SK-N-SH (cell line): ENCODE data around the gene NCKAP5. TPM values are rescaled to one million over a fixed set of nuclear protein-coding genes. Genes with fewer than 3 reads are reported as not detected.

Experiments used
- CTCF ChIA-PET: fragments of 300-600, 350-600 bp; formaldehyde crosslinking; extraction: SDS; loops from one replicate; lab custom pipeline; 2021; lab: Yijun Ruan, JAX
- POLR2A ChIA-PET: fragments of 350-600 bp; sonication (Branson Sonifier 250); formaldehyde crosslinking; extraction: SDS; loops from one replicate; lab custom pipeline; 2020; ENCODE audit warnings: antibody characterized with exemption, inconsistent platforms; lab: Yijun Ruan, JAX
- DNase-seq: peaks from one replicate; pipeline ENCODE4 v3.0.0; 2012
- H2AFZ ChIP-seq: fragments of 200-600 bp; sonication (generic); 2 replicates; pipeline ENCODE4 v1.8.1; 2016; ENCODE audit warnings: antibody characterized with exemption, mild to moderate bottlenecking, low read depth
- H3F3A ChIP-seq: fragments of 200-600 bp; sonication (generic); replicated peaks from 2 replicates; pipeline ENCODE3; 2016; ENCODE audit warnings: antibody characterized with exemption, mild to moderate bottlenecking; ENCODE audit not compliant: insufficient read depth
- H3K27ac ChIP-seq, 2 experiments: fragments of 200-500 bp in 1 of 2; fragments of 200-600 bp in 1 of 2; sonication (Bioruptor generic) in 1 of 2; sonication (generic), shearing (Covaris generic) in 1 of 2; 2 replicates each; pipeline versions ENCODE4 v1.5.1 to v1.6.1; 2014 to 2016; ENCODE audit warnings: low read depth in 2 of 2, inconsistent platforms in 1 of 2, low read length in 1 of 2, mild to moderate bottlenecking in 1 of 2, mixed read lengths in 1 of 2
- H3K27me3 ChIP-seq: fragments of 200-600 bp; sonication (generic), shearing (Covaris generic); 2 replicates; pipeline ENCODE4 v1.6.1; 2016; ENCODE audit warnings: mixed run types; ENCODE audit not compliant: insufficient read depth
- H3K36me3 ChIP-seq, 2 experiments: fragments of 200-500 bp in 1 of 2; fragments of 200-600 bp in 1 of 2; sonication (Bioruptor generic) in 1 of 2; sonication (generic) in 1 of 2; replicated peaks in 1 of 2; 2 replicates each; pipeline versions ENCODE3 to v1.5.1; 2014 to 2016; ENCODE audit warnings: low read length in 1 of 2, mild to moderate bottlenecking in 1 of 2; ENCODE audit not compliant: insufficient read depth in 2 of 2, control insufficient read depth in 1 of 2
- H3K4me1 ChIP-seq, 2 experiments: fragments of 200-500 bp in 1 of 2; fragments of 200-600 bp in 1 of 2; sonication (Bioruptor generic) in 1 of 2; sonication (generic), shearing (Covaris generic) in 1 of 2; 2 replicates each; pipeline versions ENCODE4 v1.5.1 to v1.6.1; 2014 to 2016; ENCODE audit warnings: low read depth in 1 of 2, low read length in 1 of 2, mixed run types in 1 of 2; ENCODE audit not compliant: insufficient read depth in 2 of 2, control insufficient read depth in 1 of 2
- H3K4me2 ChIP-seq: fragments of 200-600 bp; sonication (generic), shearing (Covaris generic); 2 replicates; pipeline ENCODE4 v1.6.1; 2017; ENCODE audit warnings: mixed run types
- H3K4me3 ChIP-seq, 2 experiments: fragments of 200-500 bp in 1 of 2; fragments of 200-600 bp in 1 of 2; sonication (Bioruptor generic) in 1 of 2; sonication (generic), shearing (Covaris generic) in 1 of 2; 2 replicates each; pipeline versions ENCODE4 v1.5.1 to v1.8.1; 2014 to 2016; ENCODE audit warnings: low read depth in 2 of 2, inconsistent platforms in 1 of 2, low read length in 1 of 2, mild to moderate bottlenecking in 1 of 2, mixed read lengths in 1 of 2, moderate library complexity in 1 of 2
- H3K79me2 ChIP-seq: fragments of 200-600 bp; sonication (generic); 2 replicates; pipeline ENCODE4 v1.8.1; 2017; ENCODE audit warnings: mild to moderate bottlenecking; ENCODE audit not compliant: insufficient read depth
- H3K9ac ChIP-seq: fragments of 200-600 bp; sonication (generic); 2 replicates; pipeline ENCODE4 v1.6.1; 2017; ENCODE audit warnings: mixed run types
- H3K9me2 ChIP-seq: fragments of 200-600 bp; sonication (generic); 2 replicates; pipeline ENCODE4 v1.6.1; 2017; ENCODE audit warnings: mixed run types
- H3K9me3 ChIP-seq: fragments of 200-600 bp; sonication (generic); 2 replicates; pipeline ENCODE4 v1.6.1; 2017; ENCODE audit warnings: mixed run types, mild to moderate bottlenecking, moderate library complexity
- H4K20me1 ChIP-seq: fragments of 200-600 bp; sonication (generic); 2 replicates; pipeline ENCODE4 v1.6.1; 2017; ENCODE audit warnings: mild to moderate bottlenecking, mixed run types; ENCODE audit not compliant: insufficient read depth
- ELF1 ChIP-seq: IDR thresholded peaks from 2 replicates; pipeline ENCODE4 v1.4.0; 2012
- EP300 ChIP-seq, 2 experiments: IDR thresholded peaks; 2 replicates each; pipeline versions ENCODE4 v1.4.0 to v1.6.1; 2012; ENCODE audit warnings: borderline replicate concordance in 1 of 2, low read depth in 1 of 2, low read length in 1 of 2
- FOSL2 ChIP-seq: IDR thresholded peaks from 2 replicates; pipeline ENCODE4 v1.4.0; 2012; ENCODE audit warnings: low read depth, mild to moderate bottlenecking, moderate library complexity, borderline replicate concordance
- FOXJ3 ChIP-seq: sonication (generic); formaldehyde crosslinking; IDR thresholded peaks from 2 replicates; pipeline ENCODE4 v1.5.1; 2020; ENCODE audit warnings: mild to moderate bottlenecking, missing genetic modification reagents
- GATA2 ChIP-seq: sonication (generic); formaldehyde crosslinking; IDR thresholded peaks from 2 replicates; pipeline ENCODE4 v1.5.0; 2020; ENCODE audit warnings: mild to moderate bottlenecking, missing genetic modification reagents
- JUND ChIP-seq: IDR thresholded peaks from 2 replicates; pipeline ENCODE4 v1.4.0; 2012
- RAD21 ChIP-seq: IDR thresholded peaks from 2 replicates; pipeline ENCODE4 v1.6.1; 2012; ENCODE audit warnings: mild to moderate bottlenecking, low read length
- RCOR1 ChIP-seq: fragments of 150-350 bp; IDR thresholded peaks from 2 replicates; pipeline ENCODE4 v1.6.1; 2017; ENCODE audit warnings: antibody characterized with exemption, low read length
- SMC3 ChIP-seq: IDR thresholded peaks from 2 replicates; pipeline ENCODE4 v1.6.1; 2012; ENCODE audit warnings: low read depth, low read length, improper control_type of control experiment
- TEAD4 ChIP-seq: IDR thresholded peaks from 2 replicates; pipeline ENCODE4 v1.4.0; 2012; ENCODE audit warnings: mild to moderate bottlenecking, borderline replicate concordance; ENCODE audit not compliant: insufficient read depth
- YY1 ChIP-seq: IDR thresholded peaks from 2 replicates; pipeline ENCODE4 v1.4.0; 2012; ENCODE audit warnings: low read depth, mild to moderate bottlenecking
- WGBS: methylation state at CpG from one replicate; pipeline ENCODE4 v1.1.6; 2017; ENCODE audit warnings: low lambda C conversion rate; 5-methylcytosine and 5-hydroxymethylcytosine counted together
- polyA plus RNA-seq, 3 experiments: library from polyadenylated mRNA; depleted of rRNA; stranded (reverse); fragments of >200 nt; gene quantifications; 2 replicates each; pipeline ENCODE4 v1.2.3, GENCODE V29; 2012
- TF ChIP-seq, protein P1 (sequence below): fragments of 150-350 bp; IDR thresholded peaks from 2 replicates; pipeline ENCODE4 v1.6.1; 2016; ENCODE audit warnings: mild to moderate bottlenecking, low read depth, low read length
- TF ChIP-seq, protein P2 (sequence below): fragments of 200-600 bp; sonication (generic); IDR thresholded peaks from 2 replicates; pipeline ENCODE4 v1.6.1; 2017; ENCODE audit warnings: antibody characterized with exemption, mild to moderate bottlenecking, moderate library complexity

Gene NCKAP5
- polyA plus RNA-seq, 1 of the 3 experiments (the other 2 are of a cell fraction), result 0.02 TPM

DNA sequence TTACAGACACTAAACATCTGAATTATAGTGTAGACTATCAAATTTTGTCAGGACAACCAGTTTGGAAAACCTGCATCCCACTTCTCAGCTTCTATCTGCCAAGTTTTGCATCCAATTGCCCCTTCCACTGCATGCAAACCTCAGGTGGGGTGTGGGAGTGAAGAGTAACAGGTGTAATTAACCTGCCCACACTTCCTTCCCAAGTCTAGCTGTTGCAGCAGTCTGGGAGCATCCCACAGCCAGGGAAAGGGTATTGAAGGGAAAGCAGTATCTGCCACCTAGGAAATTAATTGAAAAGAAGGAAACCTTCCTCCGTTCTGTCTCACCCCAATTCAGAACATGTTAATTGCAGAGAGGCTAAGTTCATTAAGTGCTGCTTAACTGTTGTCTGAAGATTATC, 189.9 kb downstream of the NCKAP5 start:
- POLR2A ChIA-PET, result no interaction called here
- H3K79me2 ChIP-seq, result no peaks in the 10 kb centered on the region
- TF ChIP-seq RCOR1, result no peak
- TF ChIP-seq, protein P1, sequence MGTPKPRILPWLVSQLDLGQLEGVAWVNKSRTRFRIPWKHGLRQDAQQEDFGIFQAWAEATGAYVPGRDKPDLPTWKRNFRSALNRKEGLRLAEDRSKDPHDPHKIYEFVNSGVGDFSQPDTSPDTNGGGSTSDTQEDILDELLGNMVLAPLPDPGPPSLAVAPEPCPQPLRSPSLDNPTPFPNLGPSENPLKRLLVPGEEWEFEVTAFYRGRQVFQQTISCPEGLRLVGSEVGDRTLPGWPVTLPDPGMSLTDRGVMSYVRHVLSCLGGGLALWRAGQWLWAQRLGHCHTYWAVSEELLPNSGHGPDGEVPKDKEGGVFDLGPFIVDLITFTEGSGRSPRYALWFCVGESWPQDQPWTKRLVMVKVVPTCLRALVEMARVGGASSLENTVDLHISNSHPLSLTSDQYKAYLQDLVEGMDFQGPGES, result no peak
- no peak for TF ChIP-seq FOSL2
- TF ChIP-seq YY1, result no peak
- DNase-seq, result no peak
- H3K4me1 ChIP-seq, result peaks cover 0 to 13% of the 10 kb centered on the region in 2 experiments; a peak in 1 of 4 replicates
- 50% methylated on average over 1 of the region's 1 CpG for WGBS
- H3K9me3 ChIP-seq, result no peaks in the 10 kb centered on the region
- H3F3A ChIP-seq, result peaks cover 4% of the 10 kb centered on the region
- H3K36me3 ChIP-seq, result no peaks in the 10 kb centered on the region
- no peak overlapping the region for H3K27ac ChIP-seq
- no peak overlapping the region for H3K4me2 ChIP-seq
- no peak overlapping the region for H3K9ac ChIP-seq
- CTCF ChIA-PET, result no interaction called here
- H4K20me1 ChIP-seq, result no peaks in the 10 kb centered on the region
- no peaks in the 10 kb centered on the region for H3K9me2 ChIP-seq
- no peak overlapping the region for H2AFZ ChIP-seq
- no peaks in the 10 kb centered on the region for H3K27me3 ChIP-seq
- H3K4me3 ChIP-seq, result no peak overlapping the region

DNA sequence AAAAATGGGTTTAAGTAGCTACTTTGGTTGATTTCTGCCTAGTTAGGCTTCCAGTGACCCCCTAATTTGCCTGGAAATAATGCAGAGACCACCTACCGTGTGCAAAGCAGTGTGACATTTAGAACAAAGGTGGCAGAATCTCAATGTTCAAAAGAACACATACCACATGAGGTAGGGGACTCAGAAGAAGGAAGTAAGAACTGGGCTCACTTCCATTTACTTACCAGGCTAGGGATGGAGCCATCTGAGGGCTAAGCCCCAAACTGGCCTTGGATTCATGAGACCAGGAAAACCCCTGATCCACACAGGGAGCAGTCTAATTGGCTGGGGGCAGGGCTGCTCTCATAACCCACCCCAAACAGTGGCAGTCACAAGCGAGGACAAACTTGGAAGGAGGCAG, 190.7 kb downstream of the NCKAP5 start:
- no peaks in the 10 kb centered on the region for H3K9me2 ChIP-seq
- no peak overlapping the region for H3K9ac ChIP-seq
- no peaks in the 10 kb centered on the region for H4K20me1 ChIP-seq
- no peak overlapping the region; the same call in 1 of the 2 replicates for H2AFZ ChIP-seq
- H3K4me2 ChIP-seq, result no peak overlapping the region
- WGBS, result 35% methylated on average over 2 of the region's 2 CpGs
- no peaks in the 10 kb centered on the region for H3K9me3 ChIP-seq
- ChIA-PET POLR2A (no interaction called here), CTCF (interaction anchor here (1.0 to 1.4 kb wide), 2 partner anchors 17 to 19 kb away, joined by 3 to 5 read pairs; no protein-coding TSS in a partner anchor)
- H3K79me2 ChIP-seq, result no peaks in the 10 kb centered on the region
- peaks cover 0 to 13% of the 10 kb centered on the region in 2 experiments; a peak in 1 of 4 replicates for H3K4me1 ChIP-seq
- H3K4me3 ChIP-seq, result no peak overlapping the region
- no peaks in the 10 kb centered on the region for H3K36me3 ChIP-seq
- H3K27me3 ChIP-seq, result no peaks in the 10 kb centered on the region
- no peak for DNase-seq
- peak overlapping the region in 1 of 2 experiments; percentile 17; a peak in 1 of 4 replicates for H3K27ac ChIP-seq
- peaks cover 4% of the 10 kb centered on the region for H3F3A ChIP-seq
- no peak for TF ChIP-seq EP300 (IDR thresholded peaks at IDR 0.05; ENCODE audit: borderline replicate concordance in 1 of 2, low read depth in 1 of 2, low read length in 1 of 2)
- TF ChIP-seq ELF1, result no peak

DNA sequence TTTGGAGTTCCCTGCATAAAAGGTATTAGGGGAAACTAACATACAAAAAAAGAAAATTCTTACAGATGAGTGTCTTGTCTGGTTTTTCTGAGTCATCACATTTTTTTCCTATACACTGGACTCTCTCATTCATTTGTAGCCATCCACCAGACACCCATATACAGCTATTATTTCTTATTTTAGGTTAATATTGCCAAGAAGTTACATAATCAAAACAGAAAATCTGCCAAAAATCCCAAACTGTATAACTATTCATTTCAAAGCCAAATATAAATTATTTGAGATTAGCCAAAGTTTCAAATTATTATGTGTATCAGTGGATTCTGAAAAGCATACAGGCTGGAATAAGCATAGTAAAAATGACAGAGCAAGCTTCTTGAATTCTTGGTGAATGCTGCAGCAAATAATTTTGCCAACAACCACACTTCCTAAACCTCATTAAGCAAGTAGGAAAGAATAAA, 191.2 kb downstream of the NCKAP5 start:
- Histone ChIP-seq H3K27ac (peak overlapping the region in 1 of 2 experiments; percentile 17; a peak in 1 of 4 replicates), H2AFZ (no peak overlapping the region; the same call in 1 of the 2 replicates), H3K36me3 (no peaks in the 10 kb centered on the region), H3F3A (peaks cover 4% of the 10 kb centered on the region), H3K9me2 (no peaks in the 10 kb centered on the region), H3K9ac (no peak overlapping the region), H3K4me1 (peaks cover 0 to 13% of the 10 kb centered on the region in 2 experiments; a peak in 1 of 4 replicates), H3K4me2 (no peak overlapping the region), H4K20me1 (no peaks in the 10 kb centered on the region), H3K27me3 (no peaks in the 10 kb centered on the region), H3K9me3 (no peaks in the 10 kb centered on the region), H3K4me3 (no peak overlapping the region), H3K79me2 (no peaks in the 10 kb centered on the region)
- ChIA-PET POLR2A (no interaction called here), CTCF (interaction anchor here (1.0 to 1.4 kb wide), 2 partner anchors 16 to 18 kb away, joined by 3 to 5 read pairs; no protein-coding TSS in a partner anchor)
- DNase-seq, result no peak
- TF ChIP-seq, protein P2, sequence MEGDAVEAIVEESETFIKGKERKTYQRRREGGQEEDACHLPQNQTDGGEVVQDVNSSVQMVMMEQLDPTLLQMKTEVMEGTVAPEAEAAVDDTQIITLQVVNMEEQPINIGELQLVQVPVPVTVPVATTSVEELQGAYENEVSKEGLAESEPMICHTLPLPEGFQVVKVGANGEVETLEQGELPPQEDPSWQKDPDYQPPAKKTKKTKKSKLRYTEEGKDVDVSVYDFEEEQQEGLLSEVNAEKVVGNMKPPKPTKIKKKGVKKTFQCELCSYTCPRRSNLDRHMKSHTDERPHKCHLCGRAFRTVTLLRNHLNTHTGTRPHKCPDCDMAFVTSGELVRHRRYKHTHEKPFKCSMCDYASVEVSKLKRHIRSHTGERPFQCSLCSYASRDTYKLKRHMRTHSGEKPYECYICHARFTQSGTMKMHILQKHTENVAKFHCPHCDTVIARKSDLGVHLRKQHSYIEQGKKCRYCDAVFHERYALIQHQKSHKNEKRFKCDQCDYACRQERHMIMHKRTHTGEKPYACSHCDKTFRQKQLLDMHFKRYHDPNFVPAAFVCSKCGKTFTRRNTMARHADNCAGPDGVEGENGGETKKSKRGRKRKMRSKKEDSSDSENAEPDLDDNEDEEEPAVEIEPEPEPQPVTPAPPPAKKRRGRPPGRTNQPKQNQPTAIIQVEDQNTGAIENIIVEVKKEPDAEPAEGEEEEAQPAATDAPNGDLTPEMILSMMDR, result no peak
- no peak for TF ChIP-seq FOXJ3 (CRISPR knock-in tag)
- TF ChIP-seq RAD21, result no peak
- no peak for TF ChIP-seq SMC3
- TF ChIP-seq GATA2 (CRISPR knock-in tag), result no peak
- TF ChIP-seq JUND, result no peak
- no peak for TF ChIP-seq ELF1
- TF ChIP-seq TEAD4, result no peak
